ENCODE measurements around the gene MNAT1.

GRCh38 chr14:60815371-60815770 lies 80.8 kb downstream of the MNAT1 start:
- TF ChIP-seq POLR2AphosphoS5 (IDR thresholded peaks at IDR 0.05; ENCODE audit: low read depth, low read length) (no peak), SIN3A (IDR thresholded peaks at IDR 0.05; ENCODE audit: borderline replicate concordance, insufficient read depth, low read length) (no peak), REST (IDR thresholded peaks at IDR 0.05; ENCODE audit: insufficient read depth in 1 of 2, low read depth in 2 of 2, low read length in 2 of 2) (no peak), TAF1 (IDR thresholded peaks at IDR 0.05; ENCODE audit: borderline replicate concordance, insufficient read depth, low read length) (no peak), FOXP2 (optimal IDR thresholded peaks at IDR 0.05; ENCODE audit: borderline replicate concordance, extremely low read depth, extremely low read length, insufficient read depth) (no peak)
